Esophagus squamous epithelium (tissue), 5 donors: Measurements from ENCODE around the gene VGLL4. TPM values are rescaled to one million over a fixed set of nuclear protein-coding genes. Genes with fewer than 3 reads are reported as not detected.

Experiments used
- DNase-seq: peaks from one replicate; lab custom pipeline; 2025; lab: John Stamatoyannopoulos, UW
- H3K27ac ChIP-seq, 4 donors: fragments of 200-600 bp; sonication (generic); one replicate each; pipeline ENCODE4 v1.5.1; 2016 to 2019; ENCODE audit warnings: mild to moderate bottlenecking in 1 of 4
- H3K27me3 ChIP-seq, 4 donors: fragments of 200-600 bp; sonication (generic); 1 replicate in 3 of 4; 2 replicates in 1 of 4; pipeline versions ENCODE4 v1.5.1 to v1.6.0; 2017 to 2021; ENCODE audit warnings: antibody characterized with exemption in 1 of 4
- H3K36me3 ChIP-seq, 3 donors: fragments of 200-600 bp; sonication (generic); one replicate each; pipeline ENCODE4 v1.5.1; 2016 to 2019
- H3K4me1 ChIP-seq, 3 donors: fragments of 200-600 bp; sonication (generic); one replicate each; pipeline ENCODE4 v1.5.1; 2017 to 2019
- H3K4me3 ChIP-seq, 4 donors: fragments of 200-600 bp; sonication (generic); 1 replicate in 3 of 4; 2 replicates in 1 of 4; pipeline ENCODE4 v1.5.1; 2016 to 2019; ENCODE audit warnings: mild to moderate bottlenecking in 2 of 4, moderate library complexity in 1 of 4
- H3K9me3 ChIP-seq, 3 donors: fragments of 200-600 bp; sonication (generic); one replicate each; pipeline ENCODE4 v1.5.1; 2016 to 2019
- POLR2A ChIP-seq, 4 donors: fragments of 450-650 bp; IDR thresholded peaks; one replicate each; pipeline ENCODE4 v1.6.1; 2017; ENCODE audit warnings: antibody characterized with exemption in 4 of 4, mild to moderate bottlenecking in 4 of 4, moderate library complexity in 3 of 4
- WGBS, 2 donors: methylation state at CpG; one replicate each; pipeline ENCODE4 v1.1.5; 2018; 5-methylcytosine and 5-hydroxymethylcytosine counted together
- intact Hi-C: fragments of 100-400 bp; cut with DNase I; formaldehyde crosslinking; loops from one replicate; pipeline ENCODE4 v1.15.0; 2022
- total RNA-seq, 4 donors: library from RNA; depleted of rRNA; stranded (reverse); fragments of >200 nt; gene quantifications; one replicate each; pipeline ENCODE4 v1.1.0, GENCODE V29; 2016
- TF ChIP-seq, protein P1 (sequence below), 6 experiments: fragments of 450-650 bp in 4 of 6; fragments of 200-600 bp in 2 of 6; sonication (generic) in 2 of 6; IDR thresholded peaks; one replicate each; pipeline ENCODE4 v1.5.1; 2016 to 2019; ENCODE audit warnings: antibody characterized with exemption in 6 of 6, mild to moderate bottlenecking in 4 of 6, moderate library complexity in 4 of 6
- donor health status: DM: yes; HTN: yes; CAD: no.

VGLL4 gene
- total RNA-seq, 4 donors from 2014 or later = 31.8 to 50.0 (median 44.5) TPM

DNA sequence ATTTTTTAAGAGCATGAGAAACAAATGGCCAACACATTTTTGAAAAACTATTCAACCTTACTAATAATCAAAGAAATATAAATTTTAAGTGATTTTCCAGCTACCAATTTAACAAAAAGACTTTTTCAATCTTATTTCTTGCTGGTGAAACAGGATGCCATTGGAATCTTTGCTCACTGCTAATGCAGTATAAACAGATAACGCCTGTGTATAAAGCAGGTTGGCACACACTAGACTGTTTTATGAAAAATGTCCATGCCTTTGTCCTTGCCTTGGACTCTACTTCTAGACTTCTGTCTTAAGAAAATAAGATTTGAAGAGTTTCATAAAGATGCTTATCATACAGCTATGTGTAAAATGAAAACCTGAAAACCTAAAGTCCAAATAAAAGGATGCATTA is 5.0 kb upstream of the VGLL4 start:
- WGBS, 2 donors = 43 to 67% methylated on average over 1 of the region's 1 CpG

DNA sequence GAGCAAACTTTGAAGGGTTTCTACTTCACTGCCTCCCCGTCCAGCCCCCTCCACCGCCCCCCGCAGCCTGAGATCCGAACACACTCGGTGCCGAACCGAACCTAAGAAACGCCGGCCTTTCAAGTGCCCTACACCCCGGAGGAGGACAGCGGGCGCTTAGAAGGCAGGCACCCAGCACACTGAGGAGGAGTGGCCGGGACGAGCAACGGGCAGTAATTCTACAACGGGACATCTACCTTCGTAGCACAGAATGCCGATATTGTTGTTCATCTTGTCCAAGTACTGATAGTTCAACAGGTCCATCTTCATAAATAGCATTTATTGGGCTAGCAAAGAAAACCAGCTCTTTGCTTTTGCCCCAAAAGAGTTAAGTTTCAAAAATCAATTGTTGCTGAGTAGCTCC is 513 bp downstream of the VGLL4 start:
- H3K36me3 ChIP-seq = no peaks in the 10 kb centered on the region
- 0% methylated on average over 11 to 12 of the region's 18 CpGs for WGBS, 2 donors
- intact Hi-C loops = loop anchor here (5.0 kb wide), 1 partner anchor 266 kb away; no protein-coding TSS in a partner anchor
- H3K4me3 ChIP-seq = peak overlapping the region; percentile 51 to 73 (median 64)
- H3K4me1 ChIP-seq = peaks cover 20 to 62% (median 20%) of the 10 kb centered on the region in 3 donors
- H3K27me3 ChIP-seq = no peaks in the 10 kb centered on the region
- no peak for TF ChIP-seq POLR2A (IDR thresholded peaks at IDR 0.05)
- TF ChIP-seq, protein P1, sequence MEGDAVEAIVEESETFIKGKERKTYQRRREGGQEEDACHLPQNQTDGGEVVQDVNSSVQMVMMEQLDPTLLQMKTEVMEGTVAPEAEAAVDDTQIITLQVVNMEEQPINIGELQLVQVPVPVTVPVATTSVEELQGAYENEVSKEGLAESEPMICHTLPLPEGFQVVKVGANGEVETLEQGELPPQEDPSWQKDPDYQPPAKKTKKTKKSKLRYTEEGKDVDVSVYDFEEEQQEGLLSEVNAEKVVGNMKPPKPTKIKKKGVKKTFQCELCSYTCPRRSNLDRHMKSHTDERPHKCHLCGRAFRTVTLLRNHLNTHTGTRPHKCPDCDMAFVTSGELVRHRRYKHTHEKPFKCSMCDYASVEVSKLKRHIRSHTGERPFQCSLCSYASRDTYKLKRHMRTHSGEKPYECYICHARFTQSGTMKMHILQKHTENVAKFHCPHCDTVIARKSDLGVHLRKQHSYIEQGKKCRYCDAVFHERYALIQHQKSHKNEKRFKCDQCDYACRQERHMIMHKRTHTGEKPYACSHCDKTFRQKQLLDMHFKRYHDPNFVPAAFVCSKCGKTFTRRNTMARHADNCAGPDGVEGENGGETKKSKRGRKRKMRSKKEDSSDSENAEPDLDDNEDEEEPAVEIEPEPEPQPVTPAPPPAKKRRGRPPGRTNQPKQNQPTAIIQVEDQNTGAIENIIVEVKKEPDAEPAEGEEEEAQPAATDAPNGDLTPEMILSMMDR (IDR thresholded peaks at IDR 0.05) = no peak
- peak; percentile 6 for DNase-seq
- H3K27ac ChIP-seq = peak overlapping the region; percentile 80 to 94 (median 88)
- no peaks in the 10 kb centered on the region for H3K9me3 ChIP-seq

More for the DNA sequence above, 5.0 kb upstream of the VGLL4 start:
- no peaks in the 10 kb centered on the region for H3K36me3 ChIP-seq
- H3K27ac ChIP-seq = no peak overlapping the region
- peaks cover 0 to 14% (median 0%) of the 10 kb centered on the region in 3 donors for H3K4me1 ChIP-seq
- DNase-seq = no peak
- TF ChIP-seq, protein P1 (IDR thresholded peaks at IDR 0.05) = no peak
- no peak for TF ChIP-seq POLR2A (IDR thresholded peaks at IDR 0.05)
- H3K4me3 ChIP-seq = no peak overlapping the region
- no peaks in the 10 kb centered on the region for H3K27me3 ChIP-seq
- intact Hi-C loops = no loop called here
- no peaks in the 10 kb centered on the region for H3K9me3 ChIP-seq

GRCh38 chr3:11642431-11643191 is 1.1 kb downstream of the VGLL4 start:
- intact Hi-C loops = loop anchor here (5.0 kb wide), 1 partner anchor 265 kb away; no protein-coding TSS in a partner anchor
- H3K4me1 ChIP-seq = peaks cover 22 to 68% (median 24%) of the 10 kb centered on the region in 3 donors
- H3K36me3 ChIP-seq = no peaks in the 10 kb centered on the region
- no peak for DNase-seq
- peak overlapping the region; percentile 80 to 94 (median 88) for H3K27ac ChIP-seq
- H3K9me3 ChIP-seq = no peaks in the 10 kb centered on the region
- WGBS, 2 donors = 0 to 1% methylated on average over 19 to 37 of the region's 44 CpGs
- TF ChIP-seq, protein P1 (IDR thresholded peaks at IDR 0.05) = no peak
- TF ChIP-seq POLR2A (IDR thresholded peaks at IDR 0.05) = peak in 2 of 4 donors; percentile 38 to 42
- H3K4me3 ChIP-seq = peak overlapping the region; percentile 51 to 73 (median 64)
- no peaks in the 10 kb centered on the region for H3K27me3 ChIP-seq

GRCh38 chr3:11641683-11642430 is 1.9 kb downstream of the VGLL4 start:
- WGBS, 2 donors = 1% methylated on average over 13 of the region's 13 CpGs
- intact Hi-C loops = loop anchor here (5.0 kb wide), 1 partner anchor 265 kb away; no protein-coding TSS in a partner anchor
- H3K36me3 ChIP-seq = no peaks in the 10 kb centered on the region
- TF ChIP-seq, protein P1 (IDR thresholded peaks at IDR 0.05) = no peak
- no peak for TF ChIP-seq POLR2A (IDR thresholded peaks at IDR 0.05)
- DNase-seq = no peak
- H3K4me3 ChIP-seq = peak overlapping the region; percentile 51 to 73 (median 64)
- H3K4me1 ChIP-seq = peaks cover 22 to 75% (median 24%) of the 10 kb centered on the region in 3 donors
- H3K27me3 ChIP-seq = no peaks in the 10 kb centered on the region
- peak overlapping the region; percentile 80 to 94 (median 88) for H3K27ac ChIP-seq
- H3K9me3 ChIP-seq = no peaks in the 10 kb centered on the region
